Endothelial cell of hepatic sinusoid (primary cell): ENCODE results near the gene ELOVL7.
"Not testable (repeated sequence)": the region's sequence is repeated elsewhere in the genome, so short reads cannot be mapped to it uniquely, and the experiment has no call there.

Experiments used
- in situ Hi-C: cut with HindIII; loops from 2 replicates; pipeline ENCODE4 v1.10.0; 2017; ENCODE audit warnings: low sequenced_read_pairs

ELOVL7 gene

DNA sequence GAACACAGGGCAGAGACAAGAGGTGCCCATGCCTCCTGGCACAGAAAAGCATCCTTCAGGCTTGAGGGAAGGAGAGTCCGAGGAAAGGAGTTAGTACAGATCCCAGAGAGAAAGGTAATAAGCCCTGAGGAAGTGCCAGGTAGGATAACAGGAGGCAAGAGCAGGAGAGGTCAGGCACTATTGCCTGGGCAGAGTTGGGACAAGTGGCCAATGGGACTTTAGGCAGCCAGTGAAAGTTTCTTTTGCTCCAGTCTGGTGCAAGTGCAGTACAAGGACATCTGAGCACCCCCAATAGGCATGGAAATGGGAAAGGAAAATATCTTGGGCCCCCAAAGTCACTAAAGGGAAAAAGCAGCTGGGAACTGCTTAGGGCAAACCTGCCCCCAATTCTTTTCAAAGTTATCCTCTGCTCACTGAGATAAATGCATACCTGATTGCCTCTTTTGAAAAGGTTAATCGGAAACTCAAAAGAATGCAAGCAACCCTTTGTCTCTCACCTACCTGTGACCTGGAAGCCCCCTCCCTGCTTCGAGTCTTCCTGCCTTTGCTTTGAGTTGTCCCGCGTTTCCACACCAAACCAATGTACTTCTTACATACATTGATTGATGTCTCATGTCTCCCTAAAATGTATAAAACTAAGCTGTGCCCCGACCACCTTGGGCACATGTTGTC is 46.5 kb downstream of the ELOVL7 start:
- in situ Hi-C loops: no loop called here

- in situ Hi-C loops: not testable (repeated sequence)
These were observed 48.6 kb downstream of the ELOVL7 start for GRCh38 chr5:60795424-60795950.

DNA sequence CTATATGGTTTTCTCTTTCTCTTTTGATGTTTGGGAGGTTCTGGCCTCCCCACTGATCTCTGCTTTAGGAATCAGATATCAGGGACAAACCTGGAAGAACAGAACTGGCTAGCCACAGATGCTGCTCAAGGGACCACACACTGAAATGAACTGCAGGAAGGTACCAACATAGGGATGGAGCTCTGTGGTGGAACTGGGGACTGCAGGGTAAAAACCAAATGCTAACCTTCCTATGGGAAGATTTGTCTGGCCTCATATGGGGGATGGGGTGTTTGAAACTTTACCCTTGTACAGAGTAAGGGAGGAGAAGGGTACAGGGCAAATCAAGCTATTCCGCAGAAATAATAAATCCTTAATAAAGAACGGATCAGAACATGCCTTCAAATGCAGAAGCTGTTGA is 49.4 kb downstream of the ELOVL7 start:
- in situ Hi-C loops: no loop called here

DNA sequence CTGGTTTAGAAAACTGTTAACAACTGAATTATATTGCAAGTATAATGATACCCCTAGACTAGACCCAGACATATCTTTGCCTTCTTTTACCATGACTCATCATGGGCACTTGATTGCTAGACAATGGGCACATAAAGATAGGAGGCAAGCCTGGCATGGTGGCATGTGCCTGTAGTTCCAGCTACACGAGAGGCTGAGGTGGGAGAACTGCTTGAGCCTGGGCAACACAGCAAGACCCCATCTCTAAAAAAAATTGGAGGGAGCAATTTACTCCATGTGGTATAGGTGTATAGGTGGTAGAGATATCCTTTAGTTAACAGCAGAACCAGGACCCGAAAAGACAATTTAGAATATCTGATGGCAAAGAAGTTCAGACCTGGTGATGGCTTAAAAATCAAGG is 51.6 kb downstream of the ELOVL7 start:
- in situ Hi-C loops: no loop called here

DNA sequence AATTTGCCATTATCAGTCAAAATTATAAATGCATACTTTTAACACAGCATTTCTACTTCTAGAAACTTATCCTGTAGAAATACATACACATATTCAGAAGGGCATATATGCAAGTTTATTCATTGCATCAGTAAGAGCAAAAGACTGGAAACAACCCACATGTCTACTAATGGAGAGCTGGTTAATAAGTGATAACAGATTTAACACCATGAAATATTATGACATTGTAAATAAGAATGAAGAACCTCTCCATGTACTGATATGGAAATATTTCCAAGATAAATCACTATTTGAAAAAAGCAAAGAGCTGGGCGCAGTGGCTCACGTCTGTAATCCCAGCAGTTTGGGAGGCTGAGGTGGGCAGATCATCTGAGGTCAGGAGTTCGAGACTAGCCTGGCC is 54.5 kb downstream of the ELOVL7 start:
- in situ Hi-C loops: no loop called here

DNA sequence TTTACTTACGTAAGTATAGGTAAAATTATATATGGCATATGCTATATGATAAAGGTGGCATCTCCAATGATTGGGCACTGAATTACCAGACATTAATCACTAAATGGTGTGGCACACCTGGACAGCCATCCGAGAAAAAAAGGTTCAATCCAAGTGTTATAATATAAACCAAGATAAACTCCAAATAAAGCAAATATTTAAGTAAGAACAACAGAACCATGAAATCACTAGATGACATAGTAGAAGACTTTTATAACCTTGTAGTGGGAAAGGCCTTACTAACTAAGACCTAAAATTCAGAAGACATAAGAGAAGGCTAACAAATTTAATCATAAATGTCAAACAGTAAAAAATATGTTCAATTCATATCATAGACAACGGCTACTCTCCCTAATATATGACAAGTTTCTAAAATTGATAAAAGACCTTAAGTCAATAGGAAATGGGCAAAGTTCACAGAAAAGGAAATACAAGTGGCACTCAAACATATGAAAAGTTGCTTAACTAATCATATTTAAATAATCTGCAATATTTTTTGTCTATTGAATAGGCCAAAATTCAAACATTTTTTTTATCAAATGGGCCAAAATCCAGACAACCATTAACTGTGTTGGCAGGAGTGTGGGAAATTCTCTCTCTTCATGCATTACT is 55.1 kb downstream of the ELOVL7 start:
- in situ Hi-C loops: no loop called here

- in situ Hi-C loops: no loop called here
These were observed 64.6 kb downstream of the ELOVL7 start for GRCh38 chr5:60779466-60779865.

DNA sequence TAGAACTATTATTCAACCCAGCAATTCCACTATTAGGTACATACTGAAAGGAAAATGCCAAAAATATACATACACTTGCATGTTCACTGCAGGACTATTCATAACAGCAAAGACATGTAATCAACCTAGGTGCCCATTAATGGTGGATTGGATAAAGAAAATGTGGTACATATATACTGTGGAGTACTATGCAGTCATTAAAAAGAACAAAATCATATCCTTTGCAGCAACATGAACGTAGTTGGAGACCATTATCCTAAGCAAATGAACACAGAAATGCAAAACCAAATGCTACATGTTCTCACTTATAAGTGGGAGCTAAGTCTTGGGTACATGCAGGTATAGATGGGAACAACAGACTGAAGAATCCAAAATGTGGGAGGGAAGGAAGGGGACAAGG is 67.7 kb downstream of the ELOVL7 start:
- in situ Hi-C loops: no loop called here

DNA sequence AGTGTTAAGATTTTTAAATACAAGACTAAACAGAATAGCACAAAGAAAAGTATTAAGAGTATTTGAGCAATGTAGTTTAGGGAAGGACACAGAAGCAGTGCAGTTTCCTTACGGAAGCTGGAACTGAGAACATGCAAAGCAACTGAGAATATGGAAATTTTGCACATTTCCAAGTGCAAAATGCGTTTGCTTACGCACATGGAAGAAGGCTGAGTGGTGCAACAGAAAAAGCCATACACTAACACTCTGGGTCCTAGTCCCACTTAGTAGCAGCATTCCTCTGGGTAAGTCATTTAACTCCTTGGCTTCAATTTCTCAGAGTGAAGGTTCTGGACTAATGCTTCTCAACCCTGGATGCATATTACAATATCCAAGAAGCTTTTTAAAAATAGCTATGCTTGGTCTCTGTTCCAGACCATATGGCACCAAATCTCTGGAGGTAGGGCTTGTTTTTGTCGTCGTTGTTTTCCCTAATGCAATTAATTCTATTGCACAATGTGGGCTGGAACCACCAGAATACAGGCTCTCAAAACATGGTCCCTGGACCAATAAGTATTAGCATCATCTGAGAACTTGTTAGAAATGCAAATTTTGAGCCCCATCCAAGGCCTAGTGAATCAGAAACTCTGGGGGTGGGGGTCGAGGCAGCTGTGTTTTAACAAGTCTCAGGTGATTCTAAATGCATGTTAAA is 78.9 kb downstream of the ELOVL7 start:
- in situ Hi-C loops: no loop called here

GRCh38 chr5:60763061-60763460 is 81.0 kb downstream of the ELOVL7 start:
- in situ Hi-C loops: no loop called here

DNA sequence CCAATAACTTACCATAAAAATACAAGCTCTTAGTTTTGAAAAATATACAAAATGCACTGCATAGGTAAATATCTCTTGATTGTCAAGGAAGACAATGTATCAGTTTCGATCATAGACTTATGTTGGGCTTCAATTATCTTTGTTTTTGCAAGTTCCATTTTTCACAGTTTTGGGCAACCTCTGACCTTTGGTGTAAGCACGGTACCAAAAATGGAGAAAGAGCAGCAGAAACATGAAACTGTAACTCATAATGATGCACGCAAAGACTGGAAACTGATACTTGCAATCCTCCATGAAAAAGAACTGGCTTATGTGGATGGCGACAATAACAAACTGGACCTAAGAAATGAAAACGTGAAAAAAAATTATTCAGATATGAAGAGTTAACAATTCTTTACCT is 89.6 kb downstream of the ELOVL7 start:
- in situ Hi-C loops: no loop called here

GRCh38 chr5:60744682-60745081 is 99.4 kb downstream of the ELOVL7 start:
- in situ Hi-C loops: no loop called here

DNA sequence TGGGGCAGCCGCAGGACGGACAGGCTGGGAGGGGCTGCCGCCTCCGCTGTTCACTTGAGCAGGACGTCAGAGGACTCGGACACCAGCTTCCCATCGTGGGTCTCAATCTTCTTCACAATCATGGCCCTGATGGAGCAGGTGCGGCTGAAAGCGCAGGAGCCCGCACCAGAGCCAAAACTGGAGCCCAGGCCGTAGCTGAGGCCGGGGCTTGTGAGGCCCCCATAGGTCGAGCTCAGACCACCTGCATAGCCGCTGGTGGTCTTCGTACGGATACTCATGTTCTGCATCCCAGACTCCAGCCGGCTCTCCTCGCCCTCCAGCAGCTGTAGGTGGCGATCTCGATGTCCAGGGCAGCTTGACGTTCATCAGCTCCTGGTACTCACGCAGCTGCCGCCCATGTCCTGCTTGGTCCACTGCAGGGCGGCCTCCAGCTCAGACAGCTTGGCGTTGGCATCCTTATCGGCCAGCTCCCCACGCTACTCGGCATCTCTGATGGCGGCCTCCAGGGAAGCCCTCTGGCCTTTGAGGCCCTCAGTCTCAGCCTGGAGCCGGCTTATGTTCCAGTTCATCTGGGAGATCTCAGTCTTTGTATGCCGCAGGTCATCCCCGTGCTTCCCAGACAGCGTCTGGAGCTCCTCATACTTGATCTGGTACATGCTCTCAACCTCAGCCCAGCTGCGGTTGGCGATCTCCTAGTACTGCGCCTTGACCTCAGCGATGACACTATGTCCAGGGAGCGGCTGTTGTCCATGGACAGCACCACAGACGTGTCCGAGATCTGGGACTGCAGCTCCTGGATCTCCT is 100.4 kb downstream of the ELOVL7 start:
- in situ Hi-C loops: no loop called here

- in situ Hi-C loops: no loop called here
These were observed 103.7 kb downstream of the ELOVL7 start for GRCh38 chr5:60740322-60740721.

- in situ Hi-C loops: no loop called here
These were observed 105.1 kb downstream of the ELOVL7 start for GRCh38 chr5:60738933-60739332.

DNA sequence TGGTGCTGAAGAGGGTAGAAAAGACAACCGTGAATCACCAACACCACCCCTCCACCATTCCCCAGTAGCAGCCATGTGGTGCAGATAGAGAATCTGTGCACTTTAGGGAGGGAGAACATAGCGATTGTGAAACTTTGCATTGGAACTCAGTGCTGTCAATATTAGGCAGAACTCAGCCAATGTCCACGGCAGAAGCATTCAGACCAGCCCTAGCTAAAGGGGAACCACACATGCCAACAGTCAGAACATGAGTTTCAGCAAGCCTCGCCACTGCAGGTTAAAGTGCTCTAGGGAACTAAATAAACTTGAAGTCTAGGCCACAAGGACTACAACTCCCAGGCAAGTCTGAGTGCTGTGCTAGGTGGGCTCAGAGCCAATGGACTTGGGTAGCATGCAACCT is 105.6 kb downstream of the ELOVL7 start:
- in situ Hi-C loops: no loop called here

DNA sequence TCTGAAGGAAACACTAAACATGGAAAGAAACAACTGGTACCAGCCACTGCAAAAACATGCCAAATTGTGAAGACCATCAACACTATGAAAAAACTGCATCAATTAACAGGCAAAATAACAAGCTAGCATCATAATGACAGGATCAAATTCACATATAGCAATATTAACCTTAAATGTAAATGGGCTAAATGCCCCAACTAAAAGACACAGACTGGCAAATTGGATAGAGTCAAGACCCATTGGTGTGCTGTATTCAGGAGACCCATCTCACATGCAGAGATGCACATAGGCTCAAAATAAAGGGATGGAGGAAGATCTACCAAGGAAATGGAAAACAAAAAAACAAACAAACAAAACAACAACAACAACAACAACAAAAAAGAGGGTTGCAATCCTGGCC is 113.2 kb downstream of the ELOVL7 start:
- in situ Hi-C loops: not testable (repeated sequence)

DNA sequence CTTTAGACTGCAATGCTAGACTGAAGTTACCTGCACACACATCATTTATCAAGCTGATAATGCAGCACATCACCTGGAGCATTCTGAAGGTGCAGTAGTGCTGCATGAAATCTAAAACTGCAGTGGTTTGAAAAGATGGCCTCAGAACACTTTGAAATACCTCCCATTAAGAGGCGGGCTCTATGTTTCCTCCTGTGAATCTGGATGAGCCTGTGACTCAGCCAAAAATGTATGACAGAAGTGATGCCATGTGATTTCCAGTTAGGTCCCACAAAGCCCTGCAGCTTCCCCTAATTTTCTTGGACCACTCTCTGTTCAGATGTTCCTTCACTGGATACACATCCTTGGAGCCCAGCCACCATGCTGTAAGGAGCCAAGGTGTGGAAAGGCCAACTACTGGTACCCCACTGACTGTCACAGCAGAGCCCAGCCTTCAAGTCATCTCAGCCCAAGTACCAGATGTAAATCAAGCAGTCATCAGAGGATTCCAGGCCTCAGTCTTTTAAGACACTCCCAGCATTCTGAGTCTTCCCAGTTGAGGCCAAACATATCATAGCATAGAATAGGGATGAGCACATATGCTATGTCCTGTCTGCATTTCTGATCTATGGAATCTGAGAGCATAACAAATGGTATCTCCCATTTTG is 116.9 kb downstream of the ELOVL7 start:
- in situ Hi-C loops: no loop called here

- in situ Hi-C loops: no loop called here
These were observed 119.9 kb downstream of the ELOVL7 start for GRCh38 chr5:60724126-60724525.

- in situ Hi-C loops: no loop called here
These were observed 121.7 kb downstream of the ELOVL7 start for GRCh38 chr5:60722416-60722815.

DNA sequence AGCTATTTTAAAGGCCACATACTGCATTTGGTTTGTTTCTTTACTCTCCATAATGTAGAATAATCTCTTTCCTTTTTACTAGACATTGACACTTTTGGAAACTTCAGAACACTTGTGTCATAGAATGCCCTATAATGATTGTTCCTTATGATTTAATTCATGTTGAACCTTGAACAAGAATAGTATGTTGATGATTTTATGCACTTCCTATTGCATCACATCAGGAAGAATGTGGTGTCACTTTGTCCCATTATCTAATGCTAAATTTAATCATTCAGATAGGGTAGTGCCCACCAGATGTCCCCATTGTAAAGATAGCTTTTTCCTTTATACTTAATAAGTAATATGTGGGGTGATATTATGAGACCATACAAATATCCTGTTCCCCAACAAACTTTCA is 124.7 kb downstream of the ELOVL7 start:
- in situ Hi-C loops: no loop called here
